HEK293T (cell line): ENCODE results near the gene HPCAL1.

Source experiments
- ARNT ChIP-seq: fragments of 450-650 bp; IDR thresholded peaks from 2 replicates; pipeline ENCODE4 v1.6.1; 2017; ENCODE audit warnings: mild to moderate bottlenecking
- BHLHE40 ChIP-seq: fragments of 450-650 bp; IDR thresholded peaks from 2 replicates; pipeline ENCODE4 v1.6.1; 2016; ENCODE audit warnings: mild to moderate bottlenecking, moderate library complexity, borderline replicate concordance
- CTBP1 ChIP-seq: fragments of 450-650 bp; IDR thresholded peaks from 2 replicates; pipeline ENCODE4 v1.6.1; 2016; ENCODE audit warnings: borderline replicate concordance
- ELF4 ChIP-seq: fragments of 450-650 bp; IDR thresholded peaks from 2 replicates; pipeline ENCODE4 v1.6.1; 2017; ENCODE audit warnings: antibody characterized with exemption
- FOXA1 ChIP-seq: fragments of 450-650 bp; IDR thresholded peaks from 2 replicates; pipeline ENCODE4 v1.6.1; 2016; ENCODE audit warnings: mild to moderate bottlenecking
- FOXK2 ChIP-seq: fragments of 450-650 bp; IDR thresholded peaks from 2 replicates; pipeline ENCODE4 v1.6.1; 2016; ENCODE audit warnings: mild to moderate bottlenecking
- FOXM1 ChIP-seq: fragments of 450-650 bp; IDR thresholded peaks from 2 replicates; pipeline ENCODE4 v1.6.1; 2017; ENCODE audit warnings: mild to moderate bottlenecking, borderline replicate concordance
- NFRKB ChIP-seq: fragments of 450-650 bp; IDR thresholded peaks from 2 replicates; pipeline ENCODE4 v1.6.1; 2016; ENCODE audit warnings: mild to moderate bottlenecking, moderate library complexity
- SP1 ChIP-seq: fragments of 450-650 bp; IDR thresholded peaks from 2 replicates; pipeline ENCODE4 v1.6.1; 2017
- TARDBP ChIP-seq: fragments of 450-650 bp; IDR thresholded peaks from 2 replicates; pipeline ENCODE4 v1.6.1; 2016
- TF ChIP-seq, protein P1 (sequence below): fragments of 450-650 bp; IDR thresholded peaks from 2 replicates; pipeline ENCODE4 v1.6.1; 2016

DNA sequence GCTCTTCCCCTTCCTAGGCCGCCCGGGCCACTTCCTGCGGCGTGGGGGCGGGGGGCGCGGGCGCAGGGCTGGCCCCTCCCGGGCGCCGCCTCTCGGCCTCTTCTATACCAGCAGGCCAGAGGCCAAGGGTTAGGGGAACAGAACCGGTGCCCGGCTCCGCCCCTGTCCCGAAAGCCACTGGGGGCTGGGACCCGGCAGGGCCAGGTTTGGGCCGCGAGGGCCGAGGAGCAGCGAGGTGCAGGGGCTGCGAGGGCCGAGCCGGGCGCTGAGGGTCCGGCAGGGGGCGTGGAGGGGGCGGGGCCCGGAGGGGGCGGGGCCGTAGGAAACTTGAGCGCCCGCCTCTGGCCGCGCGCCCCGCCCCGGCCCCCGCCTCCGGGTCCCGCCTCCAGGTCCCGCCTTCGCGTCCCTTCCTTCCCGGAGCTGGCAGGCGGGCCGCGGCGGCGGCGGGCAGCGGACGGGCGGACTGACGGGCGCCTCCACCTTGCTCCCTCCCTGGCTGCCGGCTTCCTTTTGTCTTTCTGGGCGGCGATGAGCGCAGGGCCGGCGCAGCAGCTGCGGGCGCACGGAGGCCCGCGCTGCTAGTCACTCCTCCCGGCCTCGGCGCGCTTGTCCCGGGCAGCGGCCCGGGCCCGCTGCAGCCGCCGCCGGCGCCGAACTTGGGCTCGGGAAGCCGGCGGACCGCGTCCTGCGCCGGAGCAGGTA lies at the start of gene HPCAL1:
- TF ChIP-seq TARDBP: no peak
- TF ChIP-seq NFRKB: no peak
- no peak for TF ChIP-seq ELF4
- TF ChIP-seq BHLHE40: no peak
- no peak for TF ChIP-seq ARNT
- no peak for TF ChIP-seq FOXA1
- TF ChIP-seq, protein P1, sequence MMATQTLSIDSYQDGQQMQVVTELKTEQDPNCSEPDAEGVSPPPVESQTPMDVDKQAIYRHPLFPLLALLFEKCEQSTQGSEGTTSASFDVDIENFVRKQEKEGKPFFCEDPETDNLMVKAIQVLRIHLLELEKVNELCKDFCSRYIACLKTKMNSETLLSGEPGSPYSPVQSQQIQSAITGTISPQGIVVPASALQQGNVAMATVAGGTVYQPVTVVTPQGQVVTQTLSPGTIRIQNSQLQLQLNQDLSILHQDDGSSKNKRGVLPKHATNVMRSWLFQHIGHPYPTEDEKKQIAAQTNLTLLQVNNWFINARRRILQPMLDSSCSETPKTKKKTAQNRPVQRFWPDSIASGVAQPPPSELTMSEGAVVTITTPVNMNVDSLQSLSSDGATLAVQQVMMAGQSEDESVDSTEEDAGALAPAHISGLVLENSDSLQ: no peak
- TF ChIP-seq CTBP1: no peak
- no peak for TF ChIP-seq FOXM1
- TF ChIP-seq FOXK2: no peak
- no peak; the same call in 1 of the 2 replicates for TF ChIP-seq SP1
